ENCODE measurements around the gene LSM2. TPM values are rescaled to one million over a fixed set of nuclear protein-coding genes. Genes with fewer than 3 reads are reported as not detected.

Gene LSM2
- total and polyA plus RNA-seq, 9 of the 15 experiments (the other 6 are each of a cell fraction or from before 2014, with no cell fraction given): 154 to 407 (median 223) TPM

DNA sequence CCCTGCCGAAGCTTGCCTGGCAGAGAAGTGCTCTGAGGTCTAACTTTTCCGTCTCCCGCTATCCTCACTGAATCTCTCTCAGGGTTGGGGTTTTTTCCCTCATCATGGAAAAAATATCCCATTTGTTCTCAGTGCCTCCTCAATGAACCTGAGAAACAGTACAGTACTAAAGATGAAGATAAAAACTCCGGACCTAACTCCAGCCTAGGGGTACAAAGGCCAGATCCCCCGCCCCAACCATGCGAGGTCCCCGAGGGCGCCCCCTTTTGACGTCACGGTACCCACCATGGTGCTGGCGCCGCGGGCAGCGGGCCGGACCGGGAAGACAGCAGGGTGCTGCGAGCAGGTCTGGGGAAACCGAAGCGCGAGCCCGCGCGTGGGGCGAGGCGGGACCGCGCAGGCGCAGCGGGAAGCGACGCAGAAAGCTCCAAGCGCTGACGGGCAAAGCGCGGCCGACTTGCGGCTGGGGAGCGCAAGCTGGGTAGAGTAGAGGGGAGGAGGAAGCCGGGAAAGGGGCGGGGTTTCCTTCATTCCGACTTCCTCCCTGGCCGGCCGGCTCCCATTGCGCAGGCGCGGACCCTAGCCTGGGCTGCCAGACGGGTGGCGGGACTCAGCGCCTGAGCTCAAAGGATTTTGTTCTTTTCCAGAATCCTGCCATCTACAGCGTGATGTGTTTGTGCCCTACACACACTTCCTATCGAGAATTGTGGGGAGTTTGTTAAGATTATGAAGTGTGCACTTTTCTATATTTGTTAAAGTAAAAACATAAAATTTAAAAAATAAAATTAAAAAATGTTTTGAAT, at the start of gene LSM2 (continued):
- TF ChIP-seq TRIM28 (IDR thresholded peaks at IDR 0.05): peak; percentile 34; the same call in 1 of the 2 replicates
- TF ChIP-seq, protein P1, sequence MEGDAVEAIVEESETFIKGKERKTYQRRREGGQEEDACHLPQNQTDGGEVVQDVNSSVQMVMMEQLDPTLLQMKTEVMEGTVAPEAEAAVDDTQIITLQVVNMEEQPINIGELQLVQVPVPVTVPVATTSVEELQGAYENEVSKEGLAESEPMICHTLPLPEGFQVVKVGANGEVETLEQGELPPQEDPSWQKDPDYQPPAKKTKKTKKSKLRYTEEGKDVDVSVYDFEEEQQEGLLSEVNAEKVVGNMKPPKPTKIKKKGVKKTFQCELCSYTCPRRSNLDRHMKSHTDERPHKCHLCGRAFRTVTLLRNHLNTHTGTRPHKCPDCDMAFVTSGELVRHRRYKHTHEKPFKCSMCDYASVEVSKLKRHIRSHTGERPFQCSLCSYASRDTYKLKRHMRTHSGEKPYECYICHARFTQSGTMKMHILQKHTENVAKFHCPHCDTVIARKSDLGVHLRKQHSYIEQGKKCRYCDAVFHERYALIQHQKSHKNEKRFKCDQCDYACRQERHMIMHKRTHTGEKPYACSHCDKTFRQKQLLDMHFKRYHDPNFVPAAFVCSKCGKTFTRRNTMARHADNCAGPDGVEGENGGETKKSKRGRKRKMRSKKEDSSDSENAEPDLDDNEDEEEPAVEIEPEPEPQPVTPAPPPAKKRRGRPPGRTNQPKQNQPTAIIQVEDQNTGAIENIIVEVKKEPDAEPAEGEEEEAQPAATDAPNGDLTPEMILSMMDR (IDR thresholded peaks at IDR 0.05 in 2 of 3, conservative IDR thresholded peaks at IDR 0.05 in 1 of 3; ENCODE audit: insufficient read depth in 2 of 3, low read depth in 1 of 3, low read length in 3 of 3): peak; percentile 20 to 66 (median 36); a peak in 5 of 6 replicates
- TF ChIP-seq NFXL1 (CRISPR knock-in tag; IDR thresholded peaks at IDR 0.05): no peak
- no peak for TF ChIP-seq FOXO4 (CRISPR knock-in tag; IDR thresholded peaks at IDR 0.05)
- TF ChIP-seq, protein P2, sequence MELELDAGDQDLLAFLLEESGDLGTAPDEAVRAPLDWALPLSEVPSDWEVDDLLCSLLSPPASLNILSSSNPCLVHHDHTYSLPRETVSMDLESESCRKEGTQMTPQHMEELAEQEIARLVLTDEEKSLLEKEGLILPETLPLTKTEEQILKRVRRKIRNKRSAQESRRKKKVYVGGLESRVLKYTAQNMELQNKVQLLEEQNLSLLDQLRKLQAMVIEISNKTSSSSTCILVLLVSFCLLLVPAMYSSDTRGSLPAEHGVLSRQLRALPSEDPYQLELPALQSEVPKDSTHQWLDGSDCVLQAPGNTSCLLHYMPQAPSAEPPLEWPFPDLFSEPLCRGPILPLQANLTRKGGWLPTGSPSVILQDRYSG (tag; conservative IDR thresholded peaks at IDR 0.05; ENCODE audit: low read depth): no peak
- peak; percentile 64; the same call in 1 of the 2 replicates for TF ChIP-seq CAMTA2 (CRISPR knock-in tag; conservative IDR thresholded peaks at IDR 0.05)
- TF ChIP-seq PPARD (CRISPR knock-in tag; IDR thresholded peaks at IDR 0.05): no peak
- peak; percentile 70 for TF ChIP-seq U2AF1 (optimal IDR thresholded peaks at IDR 0.05; ENCODE audit: low read depth, low read length)
- TF ChIP-seq PBX2 (CRISPR knock-in tag; IDR thresholded peaks at IDR 0.05; ENCODE audit: low read depth): no peak
- no peak for TF ChIP-seq PBX2 (tag; conservative IDR thresholded peaks at IDR 0.05; ENCODE audit: low read depth)
- no peak; the same call in 1 of the 2 replicates for TF ChIP-seq MITF (IDR thresholded peaks at IDR 0.05)
- peak; percentile 84 for TF ChIP-seq FOXP1 (CRISPR knock-in tag; IDR thresholded peaks at IDR 0.05)
- TF ChIP-seq CBX2 (IDR thresholded peaks at IDR 0.05; ENCODE audit: insufficient read depth, low read length, poor library complexity, severe bottlenecking): no peak
- TF ChIP-seq, protein P3, sequence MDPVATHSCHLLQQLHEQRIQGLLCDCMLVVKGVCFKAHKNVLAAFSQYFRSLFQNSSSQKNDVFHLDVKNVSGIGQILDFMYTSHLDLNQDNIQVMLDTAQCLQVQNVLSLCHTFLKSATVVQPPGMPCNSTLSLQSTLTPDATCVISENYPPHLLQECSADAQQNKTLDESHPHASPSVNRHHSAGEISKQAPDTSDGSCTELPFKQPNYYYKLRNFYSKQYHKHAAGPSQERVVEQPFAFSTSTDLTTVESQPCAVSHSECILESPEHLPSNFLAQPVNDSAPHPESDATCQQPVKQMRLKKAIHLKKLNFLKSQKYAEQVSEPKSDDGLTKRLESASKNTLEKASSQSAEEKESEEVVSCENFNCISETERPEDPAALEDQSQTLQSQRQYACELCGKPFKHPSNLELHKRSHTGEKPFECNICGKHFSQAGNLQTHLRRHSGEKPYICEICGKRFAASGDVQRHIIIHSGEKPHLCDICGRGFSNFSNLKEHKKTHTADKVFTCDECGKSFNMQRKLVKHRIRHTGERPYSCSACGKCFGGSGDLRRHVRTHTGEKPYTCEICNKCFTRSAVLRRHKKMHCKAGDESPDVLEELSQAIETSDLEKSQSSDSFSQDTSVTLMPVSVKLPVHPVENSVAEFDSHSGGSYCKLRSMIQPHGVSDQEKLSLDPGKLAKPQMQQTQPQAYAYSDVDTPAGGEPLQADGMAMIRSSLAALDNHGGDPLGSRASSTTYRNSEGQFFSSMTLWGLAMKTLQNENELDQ (CRISPR knock-in tag; IDR thresholded peaks at IDR 0.05; ENCODE audit: borderline replicate concordance): peak; percentile 29; the same call in 1 of the 2 replicates
